Mesenchymal stem cell (in vitro differentiated cells and primary cell): ENCODE measurements around the gene ABHD2.
"Not testable (repeated sequence)": the region's sequence is repeated elsewhere in the genome, so short reads cannot be mapped to it uniquely, and the experiment has no call there.

Experiments
- DNase-seq: peaks from one replicate; pipeline ENCODE4 v3.0.0-alpha.2; 2013
- H2AFZ ChIP-seq: one replicate; pipeline ENCODE4 v1.6.1; 2013; ENCODE audit warnings: low read depth, mild to moderate bottlenecking, control low read depth, inconsistent platforms, low read length, moderate library complexity
- H2AK5ac ChIP-seq: 2 replicates; pipeline ENCODE4 v1.6.1; 2013; ENCODE audit warnings: low read length, moderate library complexity, mild to moderate bottlenecking, inconsistent platforms; ENCODE audit not compliant: severe bottlenecking
- H2BK120ac ChIP-seq: one replicate; pipeline ENCODE4 v1.6.1; 2013; ENCODE audit warnings: low read depth, mild to moderate bottlenecking, inconsistent platforms, low read length, moderate library complexity
- H2BK12ac ChIP-seq, 2 experiments: one replicate each; pipeline ENCODE4 v1.6.1; 2013; ENCODE audit warnings: inconsistent platforms in 2 of 2, low read length in 2 of 2, mild to moderate bottlenecking in 2 of 2, moderate library complexity in 2 of 2, control low read depth in 1 of 2
- H2BK15ac ChIP-seq: one replicate; pipeline ENCODE4 v1.6.1; 2013; ENCODE audit warnings: mild to moderate bottlenecking, low read depth, inconsistent platforms; ENCODE audit not compliant: poor library complexity, severe bottlenecking
- H2BK5ac ChIP-seq: 2 replicates; pipeline ENCODE4 v1.6.1; 2013; ENCODE audit warnings: low read depth, mild to moderate bottlenecking, low read length, control low read depth, inconsistent platforms; ENCODE audit not compliant: poor library complexity, severe bottlenecking
- H3K14ac ChIP-seq, 2 experiments: one replicate each; pipeline ENCODE4 v1.6.1; 2013; ENCODE audit warnings: inconsistent platforms in 2 of 2, low read length in 2 of 2, control low read depth in 1 of 2, mild to moderate bottlenecking in 1 of 2, moderate library complexity in 1 of 2
- H3K18ac ChIP-seq, 2 experiments: one replicate each; pipeline ENCODE4 v1.6.1; 2013; ENCODE audit warnings: inconsistent platforms in 2 of 2, low read length in 2 of 2, control low read depth in 1 of 2, low read depth in 1 of 2, mild to moderate bottlenecking in 1 of 2
- H3K23ac ChIP-seq, 2 experiments: one replicate each; pipeline ENCODE4 v1.6.1; 2013; ENCODE audit warnings: inconsistent platforms in 2 of 2, low read length in 2 of 2, mild to moderate bottlenecking in 2 of 2, moderate library complexity in 2 of 2, control low read depth in 1 of 2
- H3K27ac ChIP-seq: 2 replicates; pipeline ENCODE4 v1.5.1; 2013; ENCODE audit warnings: mild to moderate bottlenecking, moderate library complexity, low read length, control low read depth, inconsistent platforms; ENCODE audit not compliant: poor library complexity, severe bottlenecking
- H3K27me3 ChIP-seq, 2 experiments: 2 replicates each; pipeline versions ENCODE4 v1.6.1 to v1.7.0; 2013; ENCODE audit warnings: low read length in 2 of 2, mild to moderate bottlenecking in 2 of 2, moderate library complexity in 2 of 2, control low read depth in 1 of 2, inconsistent platforms in 1 of 2; ENCODE audit not compliant: control insufficient read depth in 1 of 2, insufficient read depth in 1 of 2
- H3K36me3 ChIP-seq, 2 experiments: 2 replicates each; pipeline versions ENCODE4 v1.6.1 to v1.7.0; 2013; ENCODE audit warnings: low read length in 2 of 2, control low read depth in 1 of 2, inconsistent platforms in 1 of 2, low read depth in 1 of 2, mild to moderate bottlenecking in 1 of 2; ENCODE audit not compliant: insufficient read depth in 2 of 2, control insufficient read depth in 1 of 2
- H3K4ac ChIP-seq, 2 experiments: one replicate each; pipeline ENCODE4 v1.6.1; 2013; ENCODE audit warnings: inconsistent platforms in 2 of 2, low read length in 2 of 2, mild to moderate bottlenecking in 2 of 2, moderate library complexity in 2 of 2, control low read depth in 1 of 2, low read depth in 1 of 2
- H3K4me1 ChIP-seq: 2 replicates; pipeline ENCODE4 v1.6.1; 2013; ENCODE audit warnings: low read depth, low read length, control low read depth; ENCODE audit not compliant: control insufficient read depth, insufficient read depth
- H3K4me2 ChIP-seq: 2 replicates; pipeline ENCODE4 v1.6.1; 2013; ENCODE audit warnings: low read length, mild to moderate bottlenecking, inconsistent platforms; ENCODE audit not compliant: poor library complexity, severe bottlenecking
- H3K4me3 ChIP-seq, 2 experiments: 2 replicates each; pipeline versions ENCODE4 v1.5.1 to v1.7.0; 2013; ENCODE audit warnings: low read length in 2 of 2, mild to moderate bottlenecking in 2 of 2, control low read depth in 1 of 2, low read depth in 1 of 2; ENCODE audit not compliant: insufficient read depth in 1 of 2
- H3K79me1 ChIP-seq: replicated peaks from 2 replicates; pipeline ENCODE4 v1.6.1; 2013; ENCODE audit warnings: mild to moderate bottlenecking, control low read depth, low read length, inconsistent platforms; ENCODE audit not compliant: poor library complexity, severe bottlenecking
- H3K9ac ChIP-seq: 2 replicates; pipeline ENCODE4 v1.7.0; 2013; ENCODE audit warnings: mild to moderate bottlenecking, low read length, moderate library complexity
- H3K9me3 ChIP-seq: 2 replicates; pipeline ENCODE4 v1.7.0; 2013; ENCODE audit warnings: mild to moderate bottlenecking, low read length; ENCODE audit not compliant: control insufficient read depth
- H4K8ac ChIP-seq: one replicate; pipeline ENCODE4 v1.6.1; 2013; ENCODE audit warnings: inconsistent platforms, mild to moderate bottlenecking, low read length, moderate library complexity
- H4K91ac ChIP-seq: one replicate; pipeline ENCODE4 v1.6.1; 2013; ENCODE audit warnings: mild to moderate bottlenecking, low read length, inconsistent platforms
- WGBS: methylation state at CpG from one replicate; pipeline ENCODE4 v1.1.7; 2013; ENCODE audit warnings: mixed read lengths; 5-methylcytosine and 5-hydroxymethylcytosine counted together

ABHD2 gene

DNA sequence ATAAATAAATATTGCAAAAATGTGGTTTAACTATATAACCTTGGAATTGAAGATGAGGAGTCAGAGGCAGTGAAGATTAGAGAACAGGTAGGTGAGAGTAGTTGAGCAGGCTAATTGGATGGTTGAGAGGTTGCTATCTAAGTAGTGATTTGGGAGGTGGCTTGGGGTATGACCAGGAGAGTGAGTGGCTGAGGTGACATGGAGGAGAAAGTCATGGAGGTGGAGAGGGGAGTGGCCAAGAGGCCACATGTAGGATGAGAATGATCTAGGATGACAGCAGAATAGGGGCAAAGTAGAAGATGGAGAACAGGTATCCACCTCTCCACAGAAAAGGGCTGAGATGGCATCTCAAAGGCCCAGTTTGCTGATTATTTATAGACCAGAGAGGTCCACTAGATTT, 143.6 kb downstream of the ABHD2 start:
- no peaks in the 10 kb centered on the region for H3K36me3 ChIP-seq
- H2BK5ac ChIP-seq, result no peak overlapping the region
- DNase-seq, result no peak
- H3K23ac ChIP-seq, result peak overlapping the region in 1 of 2 experiments; percentile 14
- H3K27ac ChIP-seq, result no peak overlapping the region
- H2BK15ac ChIP-seq, result no peak overlapping the region
- H3K4me2 ChIP-seq, result no peak overlapping the region
- no peak overlapping the region for H3K4ac ChIP-seq
- no peak overlapping the region for H3K18ac ChIP-seq
- H3K9ac ChIP-seq, result no peak overlapping the region
- H2AFZ ChIP-seq, result no peak overlapping the region
- H4K8ac ChIP-seq, result no peak overlapping the region
- H3K27me3 ChIP-seq, result peaks cover 0 to 3% of the 10 kb centered on the region in 2 experiments
- H3K4me1 ChIP-seq, result no peaks in the 10 kb centered on the region
- no peak overlapping the region for H3K4me3 ChIP-seq
- H2BK12ac ChIP-seq, result no peak overlapping the region
- no peak overlapping the region for H3K14ac ChIP-seq
- no peaks in the 10 kb centered on the region for H3K9me3 ChIP-seq
- no peak overlapping the region for H4K91ac ChIP-seq
- H2AK5ac ChIP-seq, result no peak overlapping the region
- H2BK120ac ChIP-seq, result no peak overlapping the region
- no peaks in the 10 kb centered on the region for H3K79me1 ChIP-seq

DNA sequence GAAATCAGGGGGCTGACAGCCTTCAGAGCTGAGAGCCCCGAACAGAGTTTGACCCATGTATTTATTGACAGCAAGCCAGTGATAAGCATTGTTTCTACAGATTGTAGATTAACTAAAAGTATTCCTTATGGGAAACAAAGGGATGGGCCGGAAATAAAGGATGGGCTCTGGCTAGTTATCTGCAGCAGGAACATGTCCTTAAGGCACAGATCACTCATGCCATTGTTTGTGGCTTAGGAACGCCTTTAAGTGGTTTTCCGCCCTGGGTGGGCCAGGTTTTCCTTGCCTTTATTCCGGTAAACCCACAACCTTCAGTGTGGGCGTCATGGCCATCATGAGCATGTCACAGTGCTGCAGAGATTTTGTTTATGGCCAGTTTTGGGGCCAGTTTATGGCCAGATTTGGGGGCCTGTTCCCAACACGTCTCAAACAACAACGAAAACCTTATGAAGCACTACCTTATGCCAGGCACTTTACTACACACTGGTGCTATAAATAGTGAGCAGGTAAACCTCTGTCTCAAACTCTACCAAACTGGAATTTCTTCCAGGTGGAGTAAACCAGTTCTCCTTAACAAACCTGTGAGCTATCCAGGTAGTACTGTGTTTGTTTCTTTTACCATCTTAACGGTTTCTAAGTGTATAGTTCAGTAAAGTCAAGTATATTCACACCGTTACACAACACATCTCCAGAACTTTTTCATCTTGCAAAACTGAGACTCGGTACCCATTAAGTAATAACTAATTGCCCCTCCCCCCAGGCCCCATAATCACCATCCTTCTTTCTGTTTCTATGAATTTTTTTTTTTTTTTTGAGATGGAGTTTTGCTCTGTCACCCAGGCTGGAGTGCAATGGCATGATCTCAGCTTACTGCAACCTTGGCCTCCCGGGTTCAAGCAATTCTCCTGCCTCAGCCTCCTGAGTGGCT, 151.9 kb downstream of the ABHD2 start:
- H3K14ac ChIP-seq, H3K4me1 ChIP-seq, H3K18ac ChIP-seq, H2BK5ac ChIP-seq, H4K91ac ChIP-seq, H3K79me1 ChIP-seq, H3K4me3 ChIP-seq, H3K36me3 ChIP-seq, H3K4me2 ChIP-seq, H2BK15ac ChIP-seq, H3K9me3 ChIP-seq, H3K4ac ChIP-seq, H3K27ac ChIP-seq, H2AFZ ChIP-seq, H4K8ac ChIP-seq, H3K27me3 ChIP-seq, H2AK5ac ChIP-seq, H2BK12ac ChIP-seq, H2BK120ac ChIP-seq, H3K23ac ChIP-seq, H3K9ac ChIP-seq, DNase-seq: not testable (repeated sequence)
- 82% methylated on average over 10 of the region's 12 CpGs for WGBS

DNA sequence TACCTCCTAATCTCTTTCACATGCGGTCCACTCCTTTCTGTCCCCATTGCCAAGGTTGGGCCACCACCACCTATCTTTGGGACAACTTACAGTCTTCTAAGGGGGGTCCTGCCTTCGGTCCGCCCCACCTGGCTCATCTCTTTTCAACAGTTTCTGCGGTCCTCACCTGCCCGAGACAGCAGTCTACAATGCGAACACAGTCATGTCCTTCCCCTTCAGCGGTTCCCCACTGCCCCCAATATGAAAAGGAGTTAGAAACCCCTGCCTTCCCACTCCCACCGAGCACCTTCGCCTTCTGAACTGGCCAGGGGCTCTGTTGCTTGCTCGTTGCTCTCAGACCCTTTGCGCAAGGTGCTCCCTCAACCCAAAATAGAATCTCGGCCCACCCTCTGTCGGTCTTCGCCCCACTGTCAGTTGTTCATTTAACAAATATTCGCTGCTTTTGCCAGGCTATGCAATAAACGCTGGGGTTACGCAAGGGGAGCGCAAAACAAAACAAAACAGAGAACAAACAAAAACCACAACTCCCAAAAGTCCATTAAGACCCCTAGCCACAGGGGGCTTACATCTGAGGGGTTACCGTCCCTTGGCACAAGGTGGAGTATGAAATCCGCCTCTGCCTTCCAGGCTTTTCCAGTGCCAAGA, 154.9 kb downstream of the ABHD2 start:
- H2BK15ac ChIP-seq, result no peak overlapping the region
- no peaks in the 10 kb centered on the region for H3K36me3 ChIP-seq
- peaks cover 4% of the 10 kb centered on the region for H3K9me3 ChIP-seq
- peak overlapping the region; percentile 99 for H2AFZ ChIP-seq
- H3K18ac ChIP-seq, result peak overlapping the region; percentile 86 to 96
- no peaks in the 10 kb centered on the region for H3K27me3 ChIP-seq
- peaks cover 8% of the 10 kb centered on the region for H3K79me1 ChIP-seq
- whole genome bisulfite sequencing, result 62% methylated on average over 20 of the region's 20 CpGs
- H3K4ac ChIP-seq, result peak overlapping the region; percentile 24 to 94
- DNase-seq, result no peak
- H2BK120ac ChIP-seq, result peak overlapping the region; percentile 74
- peak overlapping the region in 1 of 2 experiments; percentile 99 for H3K14ac ChIP-seq
- H2AK5ac ChIP-seq, result no peak overlapping the region
- peak overlapping the region in 1 of 2 experiments; percentile 64 for H3K23ac ChIP-seq
- peak overlapping the region; percentile 83 to 95 for H3K4me3 ChIP-seq
- H4K91ac ChIP-seq, result peak overlapping the region; percentile 88
- H3K9ac ChIP-seq, result peak overlapping the region; percentile 97
- H3K4me2 ChIP-seq, result peak overlapping the region; percentile 90
- H2BK5ac ChIP-seq, result no peak overlapping the region
- H3K4me1 ChIP-seq, result peaks cover 8% of the 10 kb centered on the region
- no peak overlapping the region for H3K27ac ChIP-seq
- peak overlapping the region; percentile 99 for H4K8ac ChIP-seq
- peak overlapping the region in 1 of 2 experiments; percentile 95 for H2BK12ac ChIP-seq
